NT2/D1 (cell line): Measurements from ENCODE around the gene TEAD3.

Experiments used
- DNase-seq: peaks from one replicate; pipeline ENCODE4 v3.0.0-alpha.2; 2011; ENCODE audit warnings: low read depth, low spot score
- H3K27me3 ChIP-seq: 2 replicates; pipeline ENCODE4 v1.6.0; 2011; ENCODE audit warnings: mild to moderate bottlenecking; ENCODE audit not compliant: insufficient read length, insufficient read depth
- H3K36me3 ChIP-seq: 2 replicates; pipeline ENCODE4 v1.6.1; 2011; ENCODE audit warnings: mild to moderate bottlenecking, low read length, mixed read lengths; ENCODE audit not compliant: insufficient read depth, insufficient read length
- H3K4me1 ChIP-seq: 2 replicates; pipeline ENCODE4 v1.5.1; 2011; ENCODE audit not compliant: insufficient read depth, insufficient read length
- H3K4me3 ChIP-seq: 2 replicates; pipeline ENCODE4 v1.5.1; 2011; ENCODE audit warnings: low read depth; ENCODE audit not compliant: insufficient read length
- H3K9ac ChIP-seq: 2 replicates; pipeline ENCODE4 v1.6.0; 2011; ENCODE audit warnings: low read depth; ENCODE audit not compliant: insufficient read length
- H3K9me3 ChIP-seq: 2 replicates; pipeline ENCODE4 v1.5.1; 2011; ENCODE audit warnings: mild to moderate bottlenecking, low read length; ENCODE audit not compliant: insufficient read depth
- SUZ12 ChIP-seq: IDR thresholded peaks from 2 replicates; pipeline ENCODE4 v1.6.1; 2011; ENCODE audit not compliant: insufficient read length, insufficient read depth; ENCODE audit errors: extremely low read depth
- YY1 ChIP-seq: IDR thresholded peaks from 2 replicates; pipeline ENCODE4 v1.6.1; 2011; ENCODE audit not compliant: insufficient read length, insufficient read depth
- ZNF274 ChIP-seq: IDR thresholded peaks from 2 replicates; pipeline ENCODE4 v1.6.1; 2011; ENCODE audit warnings: mild to moderate bottlenecking, low read depth, low read length

Gene TEAD3

DNA sequence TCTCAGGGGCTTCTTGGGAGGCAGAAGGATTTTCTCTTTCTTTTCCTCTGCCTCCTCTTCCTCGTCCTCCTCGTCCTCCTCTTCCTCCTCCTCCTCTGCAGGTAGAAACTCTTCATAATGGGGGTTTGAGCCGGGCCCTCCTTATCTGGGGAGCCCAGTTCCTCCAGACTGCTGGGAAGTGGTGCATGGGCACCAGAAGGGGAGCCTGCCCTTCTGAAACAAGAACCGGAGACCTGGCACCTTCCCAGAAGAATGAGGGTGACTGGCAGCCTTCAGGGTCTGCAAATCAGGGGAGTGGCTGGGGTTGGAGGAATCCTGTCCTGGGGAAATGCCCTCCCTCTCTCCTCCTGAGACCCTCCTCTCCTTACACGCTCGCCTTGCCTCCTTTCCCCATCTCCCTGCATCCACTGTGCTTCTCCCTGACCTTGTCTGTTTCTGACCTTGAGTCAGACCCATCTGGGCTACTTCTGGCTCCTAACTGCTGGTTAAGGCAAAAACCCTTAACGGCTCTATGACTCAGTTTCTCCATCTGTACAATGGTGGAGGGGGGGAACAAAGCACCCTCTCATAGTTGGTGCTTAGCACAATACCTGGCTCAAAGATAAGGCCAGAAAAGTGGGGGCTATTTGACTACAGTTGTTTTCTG is 14.2 kb upstream of the TEAD3 start:
- Histone ChIP-seq H3K9me3 (no peaks in the 10 kb centered on the region), H3K4me3 (no peak overlapping the region), H3K9ac (no peak overlapping the region), H3K27me3 (no peaks in the 10 kb centered on the region), H3K4me1 (no peaks in the 10 kb centered on the region), H3K36me3 (no peaks in the 10 kb centered on the region)
- no peak for DNase-seq
- TF ChIP-seq SUZ12 = no peak
- no peak for TF ChIP-seq ZNF274
- TF ChIP-seq YY1 = no peak

DNA sequence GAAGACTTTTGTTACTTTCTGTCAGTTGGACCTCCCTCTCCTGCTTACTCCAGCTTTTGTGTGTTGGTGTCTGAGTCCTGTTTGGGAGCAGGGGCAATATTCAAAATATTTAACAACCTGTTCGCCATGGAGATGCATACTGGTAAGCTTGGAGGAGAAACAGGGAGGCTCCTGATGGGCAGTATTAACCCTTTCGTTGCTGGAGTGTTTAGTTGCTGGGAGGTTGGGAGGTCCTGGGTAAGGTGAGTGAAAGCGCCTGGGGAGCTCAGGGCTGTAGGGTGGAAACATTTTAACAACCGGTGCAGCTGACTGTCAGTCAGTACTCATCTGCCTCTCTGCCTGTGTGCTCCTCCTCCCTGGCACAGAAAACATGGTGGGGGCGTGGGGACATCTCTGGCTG is 11.7 kb upstream of the TEAD3 start:
- H3K4me1 ChIP-seq = peaks cover 2% of the 10 kb centered on the region
- H3K9me3 ChIP-seq = no peaks in the 10 kb centered on the region
- no peak for DNase-seq
- H3K36me3 ChIP-seq = no peaks in the 10 kb centered on the region
- no peak overlapping the region for H3K4me3 ChIP-seq
- H3K9ac ChIP-seq = no peak overlapping the region
- no peak for TF ChIP-seq YY1
- no peak for TF ChIP-seq SUZ12
- TF ChIP-seq ZNF274 = no peak
- no peaks in the 10 kb centered on the region for H3K27me3 ChIP-seq

DNA sequence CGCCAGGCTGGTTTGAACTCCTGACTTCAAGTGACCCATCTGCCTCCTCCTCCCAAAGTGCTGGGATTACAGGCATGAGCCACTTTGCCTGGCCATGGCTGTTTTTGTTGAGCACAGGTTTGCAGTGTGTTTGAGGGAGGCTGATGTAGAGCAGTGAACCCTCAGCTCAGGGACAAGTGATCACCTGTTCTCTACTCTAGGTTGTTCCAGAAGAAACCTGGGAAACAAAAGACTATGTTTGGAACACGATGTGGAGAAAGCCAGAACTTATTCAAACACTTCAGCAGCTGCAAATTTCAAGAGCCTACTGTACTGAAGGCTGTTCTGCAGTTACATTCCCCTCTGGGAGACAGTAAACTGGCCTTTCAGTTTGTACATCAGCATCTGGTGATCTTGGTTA is 11.1 kb upstream of the TEAD3 start:
- Histone ChIP-seq H3K9me3 (no peaks in the 10 kb centered on the region), H3K9ac (no peak overlapping the region), H3K4me3 (no peak overlapping the region), H3K4me1 (peaks cover 2% of the 10 kb centered on the region), H3K36me3 (no peaks in the 10 kb centered on the region), H3K27me3 (no peaks in the 10 kb centered on the region)
- TF ChIP-seq SUZ12 (no peak), YY1 (no peak), ZNF274 (no peak)
- DNase-seq = no peak

DNA sequence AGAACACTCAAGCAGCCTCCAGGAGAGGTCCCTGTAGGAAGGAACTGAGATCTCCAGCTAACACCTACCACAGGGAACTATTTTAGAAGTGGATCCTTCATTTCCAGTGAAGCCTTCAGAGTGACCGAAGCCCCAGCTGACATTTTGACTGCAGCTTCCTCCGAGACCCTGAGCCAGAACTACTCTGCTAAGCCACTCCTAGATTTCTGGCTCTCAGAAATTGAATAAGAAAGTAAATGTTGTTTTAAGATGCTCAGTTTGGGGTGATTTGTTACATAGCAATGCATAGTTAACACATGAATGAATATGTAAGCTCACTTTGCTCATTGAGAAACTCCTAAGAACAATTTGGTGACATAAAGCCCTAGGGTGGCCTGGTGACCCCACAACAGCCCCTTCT is 10.3 kb upstream of the TEAD3 start:
- Histone ChIP-seq H3K9me3 (no peaks in the 10 kb centered on the region), H3K27me3 (no peaks in the 10 kb centered on the region), H3K4me1 (peaks cover 2% of the 10 kb centered on the region), H3K9ac (no peak overlapping the region), H3K36me3 (no peaks in the 10 kb centered on the region), H3K4me3 (no peak overlapping the region)
- no peak for DNase-seq
- TF ChIP-seq YY1 = no peak
- TF ChIP-seq SUZ12 = no peak
- no peak for TF ChIP-seq ZNF274

DNA sequence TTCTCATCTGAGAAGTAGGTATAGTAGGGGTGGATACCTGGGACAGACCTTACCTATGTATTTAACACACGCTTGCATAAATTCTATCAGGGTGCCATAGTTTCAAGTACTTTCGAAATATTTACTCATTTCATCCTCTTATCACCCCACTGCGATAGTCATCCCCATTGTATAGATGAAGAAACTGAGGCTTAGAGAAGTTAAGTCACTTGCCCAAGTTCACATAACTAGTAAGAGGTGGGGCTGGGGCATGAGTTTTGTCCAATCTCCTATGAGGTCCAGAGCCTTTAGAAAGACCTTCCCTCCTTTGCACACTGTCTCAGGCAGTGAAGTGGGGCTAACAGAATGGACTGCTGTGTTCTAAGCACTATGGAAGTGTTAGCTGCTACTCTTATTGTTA is 9.7 kb upstream of the TEAD3 start:
- Histone ChIP-seq H3K27me3 (no peaks in the 10 kb centered on the region), H3K4me3 (no peak overlapping the region), H3K36me3 (no peaks in the 10 kb centered on the region), H3K9me3 (no peaks in the 10 kb centered on the region), H3K9ac (no peak overlapping the region), H3K4me1 (peaks cover 2% of the 10 kb centered on the region)
- TF ChIP-seq ZNF274 (no peak), YY1 (no peak), SUZ12 (no peak)
- DNase-seq = no peak

DNA sequence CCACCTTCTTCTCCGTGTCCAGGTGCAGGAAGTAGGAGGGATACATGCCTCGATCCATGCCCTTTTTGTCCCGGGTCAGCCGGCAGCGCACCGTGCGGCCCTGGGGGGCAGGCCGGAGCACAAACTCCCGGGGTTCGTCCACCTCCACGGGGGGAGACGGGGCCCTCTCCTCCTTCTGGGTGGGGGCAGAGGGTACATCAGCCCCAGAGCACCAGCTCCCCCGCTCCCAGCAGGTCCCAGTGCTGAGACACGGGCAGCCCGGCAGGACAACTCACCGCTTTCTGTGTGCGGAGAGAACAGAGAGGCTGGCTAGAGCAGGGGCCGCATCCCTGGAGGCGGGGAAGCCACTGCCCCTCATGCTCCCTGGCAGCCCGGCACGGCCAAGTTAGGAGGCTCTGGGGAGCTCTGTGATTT is 9.1 kb upstream of the TEAD3 start:
- Histone ChIP-seq H3K9me3 (no peaks in the 10 kb centered on the region), H3K4me3 (no peak overlapping the region), H3K9ac (peak overlapping the region; percentile 21), H3K36me3 (no peaks in the 10 kb centered on the region), H3K27me3 (no peaks in the 10 kb centered on the region), H3K4me1 (peaks cover 2% of the 10 kb centered on the region)
- TF ChIP-seq ZNF274 = no peak
- no peak for TF ChIP-seq YY1
- no peak for TF ChIP-seq SUZ12
- DNase-seq = no peak

DNA sequence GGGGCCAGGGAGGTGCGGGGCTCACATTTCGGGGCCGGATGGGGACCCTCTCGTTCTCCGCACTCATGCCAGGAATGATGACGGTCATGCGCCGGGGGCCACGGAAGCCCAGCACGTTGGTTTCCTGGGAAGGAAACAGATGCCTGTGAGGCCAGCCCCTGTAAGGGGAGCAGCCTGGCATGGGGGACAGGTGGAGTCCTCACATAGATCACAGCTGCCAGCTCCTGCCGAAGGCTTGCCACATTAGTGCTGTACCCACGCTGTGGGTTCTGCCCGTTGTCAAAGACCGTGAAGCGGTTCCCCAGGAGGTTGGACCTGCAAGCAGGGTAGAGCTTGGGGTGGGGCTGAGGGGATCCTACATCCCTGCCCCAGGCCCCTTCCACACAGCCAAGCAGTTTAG is 6.7 kb upstream of the TEAD3 start:
- no peaks in the 10 kb centered on the region for H3K9me3 ChIP-seq
- no peak for DNase-seq
- H3K4me3 ChIP-seq = no peak overlapping the region
- H3K27me3 ChIP-seq = peaks cover 3% of the 10 kb centered on the region
- peaks cover 7% of the 10 kb centered on the region for H3K4me1 ChIP-seq
- TF ChIP-seq ZNF274 = no peak
- TF ChIP-seq YY1 = no peak
- TF ChIP-seq SUZ12 = no peak
- H3K36me3 ChIP-seq = no peaks in the 10 kb centered on the region
- no peak overlapping the region for H3K9ac ChIP-seq
